ENCODE data around the gene SORCS2. TPM values are rescaled to one million over a fixed set of nuclear protein-coding genes. Genes with fewer than 3 reads are reported as not detected.

Gene SORCS2
- polyA plus RNA-seq, 1 of the 3 experiments (the other 2 are of a cell fraction) = 1.6 TPM

- TF ChIP-seq REST (IDR thresholded peaks at IDR 0.05; ENCODE audit: low read depth, low read length) (no peak), PBX3 (IDR thresholded peaks at IDR 0.05) (no peak), FOXM1 (IDR thresholded peaks at IDR 0.05; ENCODE audit: low read depth) (no peak), RXRA (IDR thresholded peaks at IDR 0.05; ENCODE audit: borderline replicate concordance, low read depth) (no peak)
Measured at GRCh38 chr4:7466904-7467303, 274.6 kb downstream of the SORCS2 start (continued).

DNA sequence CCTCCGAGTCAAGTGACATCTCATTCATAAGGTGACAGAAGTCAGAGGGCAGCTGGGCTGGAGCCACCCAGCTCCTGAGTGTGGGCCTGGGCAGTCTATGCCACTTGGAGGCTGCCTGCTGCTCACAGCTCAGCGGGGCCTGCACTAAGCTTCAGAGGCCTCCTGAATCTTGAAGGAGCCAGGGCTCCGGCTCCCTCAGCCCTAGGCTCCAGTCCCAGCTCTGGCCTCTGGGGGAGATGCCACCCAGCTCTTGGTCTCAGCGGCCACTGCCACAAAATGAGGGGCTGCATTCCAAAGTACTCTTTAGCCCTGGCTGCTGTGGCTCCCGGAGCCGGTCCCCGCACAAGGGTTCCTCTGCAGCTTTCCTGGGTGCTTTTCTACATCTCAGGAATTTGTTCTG, 275.1 kb downstream of the SORCS2 start:
- H2AFZ ChIP-seq (ENCODE audit: low read depth) = no peak overlapping the region
- H3K9me2 ChIP-seq = no peaks in the 10 kb centered on the region
- H3K4me2 ChIP-seq = no peak overlapping the region
- H3K36me3 ChIP-seq (replicated peaks in 1 of 2; ENCODE audit: control insufficient read depth in 1 of 2, insufficient read depth in 2 of 2, low read length in 1 of 2) = no peaks in the 10 kb centered on the region
- H3K9me3 ChIP-seq = no peaks in the 10 kb centered on the region
- no peak overlapping the region for H3K27ac ChIP-seq (ENCODE audit: low read depth in 2 of 2, low read length in 1 of 2)
- H3K9ac ChIP-seq = no peak overlapping the region
- no peak for DNase-seq
- no peaks in the 10 kb centered on the region for H3K79me2 ChIP-seq (ENCODE audit: insufficient read depth)
- H3K27me3 ChIP-seq (ENCODE audit: insufficient read depth) = no peaks in the 10 kb centered on the region
- no peaks in the 10 kb centered on the region for H4K20me1 ChIP-seq (ENCODE audit: insufficient read depth)
- no peak for TF ChIP-seq TAF1 (IDR thresholded peaks at IDR 0.05; ENCODE audit: borderline replicate concordance, low read depth, low read length)
- no peak for TF ChIP-seq FOXJ3 (CRISPR knock-in tag; IDR thresholded peaks at IDR 0.05)
- TF ChIP-seq EZH2phosphoT487 (IDR thresholded peaks at IDR 0.05; ENCODE audit: borderline replicate concordance, low read depth) = no peak
- no peak for TF ChIP-seq POLR2AphosphoS5 (IDR thresholded peaks at IDR 0.05; ENCODE audit: low read depth, low read length)
- TF ChIP-seq MAX (IDR thresholded peaks at IDR 0.05; ENCODE audit: low read depth) = no peak
- TF ChIP-seq RAD21 (IDR thresholded peaks at IDR 0.05; ENCODE audit: low read length) = no peak
- TF ChIP-seq ELF1 (IDR thresholded peaks at IDR 0.05) = no peak
- TF ChIP-seq GATA2 (CRISPR knock-in tag; IDR thresholded peaks at IDR 0.05) = no peak
- no peak for TF ChIP-seq SIN3A (IDR thresholded peaks at IDR 0.05; ENCODE audit: borderline replicate concordance, low read depth, low read length)
- TF ChIP-seq MEF2A (IDR thresholded peaks at IDR 0.05; ENCODE audit: borderline replicate concordance, low read depth) = no peak
- TF ChIP-seq, protein P1, sequence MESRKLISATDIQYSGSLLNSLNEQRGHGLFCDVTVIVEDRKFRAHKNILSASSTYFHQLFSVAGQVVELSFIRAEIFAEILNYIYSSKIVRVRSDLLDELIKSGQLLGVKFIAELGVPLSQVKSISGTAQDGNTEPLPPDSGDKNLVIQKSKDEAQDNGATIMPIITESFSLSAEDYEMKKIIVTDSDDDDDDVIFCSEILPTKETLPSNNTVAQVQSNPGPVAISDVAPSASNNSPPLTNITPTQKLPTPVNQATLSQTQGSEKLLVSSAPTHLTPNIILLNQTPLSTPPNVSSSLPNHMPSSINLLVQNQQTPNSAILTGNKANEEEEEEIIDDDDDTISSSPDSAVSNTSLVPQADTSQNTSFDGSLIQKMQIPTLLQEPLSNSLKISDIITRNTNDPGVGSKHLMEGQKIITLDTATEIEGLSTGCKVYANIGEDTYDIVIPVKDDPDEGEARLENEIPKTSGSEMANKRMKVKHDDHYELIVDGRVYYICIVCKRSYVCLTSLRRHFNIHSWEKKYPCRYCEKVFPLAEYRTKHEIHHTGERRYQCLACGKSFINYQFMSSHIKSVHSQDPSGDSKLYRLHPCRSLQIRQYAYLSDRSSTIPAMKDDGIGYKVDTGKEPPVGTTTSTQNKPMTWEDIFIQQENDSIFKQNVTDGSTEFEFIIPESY (IDR thresholded peaks at IDR 0.05; ENCODE audit: borderline replicate concordance, low read depth) = no peak
- no peak for TF ChIP-seq PBX3 (IDR thresholded peaks at IDR 0.05)
- no peak for TF ChIP-seq SMC3 (IDR thresholded peaks at IDR 0.05; ENCODE audit: low read depth, low read length)
- no peak for TF ChIP-seq FOSL2 (IDR thresholded peaks at IDR 0.05; ENCODE audit: borderline replicate concordance, low read depth)
- TF ChIP-seq CHD2 (IDR thresholded peaks at IDR 0.05; ENCODE audit: low read length, partially characterized antibody) = no peak
- no peak for TF ChIP-seq RFX5 (IDR thresholded peaks at IDR 0.05; ENCODE audit: low read length)
- no peak for TF ChIP-seq TCF12 (IDR thresholded peaks at IDR 0.05)
- no peak for TF ChIP-seq RCOR1 (IDR thresholded peaks at IDR 0.05; ENCODE audit: low read length)
- TF ChIP-seq MXI1 (IDR thresholded peaks at IDR 0.05; ENCODE audit: low read depth, low read length) = no peak
- ChIA-PET POLR2A (no interaction called here), CTCF (no interaction called here)
- no peak overlapping the region for H3K4me3 ChIP-seq (ENCODE audit: low read depth in 2 of 2, low read length in 1 of 2)
- peaks cover 0 to 5% of the 10 kb centered on the region in 2 experiments; a peak in 1 of 4 replicates for H3K4me1 ChIP-seq (ENCODE audit: control insufficient read depth in 1 of 2, insufficient read depth in 2 of 2, low read depth in 1 of 2, low read length in 1 of 2)
- no peaks in the 10 kb centered on the region for H3F3A ChIP-seq (replicated peaks; ENCODE audit: insufficient read depth)
- WGBS (ENCODE audit: low lambda C conversion rate) = 56% methylated on average over 7 of the region's 7 CpGs

Data from SK-N-SH (cell line).